DMS53 treated with DMSO at 0.1 percent for 48 hours (cell line): Measurements from ENCODE around the gene LRMDA.
"Not testable (repeated sequence)": the region's sequence is repeated elsewhere in the genome, so short reads cannot be mapped to it uniquely, and the experiment has no call there.

Source experiments
- DNase-seq: peaks from one replicate; lab custom pipeline; 2025; ENCODE audit not compliant: unreplicated experiment; lab: John Stamatoyannopoulos, UW

LRMDA gene

DNA sequence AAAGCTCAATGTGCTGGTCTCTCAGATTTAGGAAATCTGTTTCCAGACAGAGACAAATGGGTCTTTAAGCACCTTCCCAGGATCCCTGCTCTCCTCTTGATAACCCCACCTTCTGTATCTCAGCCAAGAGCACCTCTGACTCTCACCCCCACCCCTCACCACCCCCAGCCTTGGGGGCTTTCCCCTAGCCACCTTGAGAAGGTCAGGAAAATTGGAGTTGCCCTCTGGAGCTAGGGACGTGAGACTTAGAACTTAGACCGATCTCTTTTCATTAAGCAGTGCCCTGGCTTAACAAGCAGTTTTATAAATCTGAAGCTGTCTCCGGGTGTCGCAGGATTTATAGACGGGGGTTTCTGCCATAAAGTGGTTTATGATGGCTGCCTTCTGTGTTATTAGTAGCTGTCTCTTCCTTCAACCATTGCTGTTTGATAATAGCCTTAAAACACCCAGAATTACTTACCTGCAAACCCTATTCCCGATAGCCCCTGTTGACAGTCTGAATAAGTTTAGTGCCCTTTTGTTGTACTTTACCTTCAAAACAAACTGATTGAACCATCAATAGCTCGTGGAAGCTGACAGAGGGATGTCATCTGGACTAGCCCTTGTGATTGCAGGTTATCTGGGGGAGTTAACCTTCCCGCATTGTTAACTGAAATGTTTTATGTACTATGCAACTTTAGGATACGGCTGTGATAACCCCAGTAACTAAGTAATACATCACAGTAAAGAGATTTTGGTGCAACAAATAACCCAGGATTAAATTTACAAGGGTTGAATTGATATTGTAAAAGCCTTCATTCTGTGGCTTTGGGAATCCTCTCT lies 621.5 kb downstream of the LRMDA start:
- DNase-seq, result no peak

DNA sequence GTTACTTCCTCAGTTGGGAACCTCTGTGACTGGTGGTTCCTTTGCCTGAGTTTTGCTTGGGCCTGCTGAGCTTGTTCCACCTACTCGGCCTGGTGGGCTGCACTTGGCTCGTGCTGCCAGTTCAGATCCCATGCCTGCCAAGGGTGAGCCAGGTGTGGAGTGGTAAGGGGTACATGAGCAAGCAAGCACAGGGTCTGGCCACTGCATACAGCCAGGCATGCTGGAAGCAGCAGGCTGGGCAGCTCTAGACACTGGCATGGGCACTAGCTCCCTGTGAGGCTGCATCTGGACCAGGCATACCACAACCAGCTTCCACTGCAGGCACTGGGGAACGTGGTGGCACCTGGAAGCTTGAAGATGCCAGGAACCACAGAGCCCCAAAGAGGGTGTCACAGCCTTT lies 624.0 kb downstream of the LRMDA start:
- DNase-seq, result no peak

DNA sequence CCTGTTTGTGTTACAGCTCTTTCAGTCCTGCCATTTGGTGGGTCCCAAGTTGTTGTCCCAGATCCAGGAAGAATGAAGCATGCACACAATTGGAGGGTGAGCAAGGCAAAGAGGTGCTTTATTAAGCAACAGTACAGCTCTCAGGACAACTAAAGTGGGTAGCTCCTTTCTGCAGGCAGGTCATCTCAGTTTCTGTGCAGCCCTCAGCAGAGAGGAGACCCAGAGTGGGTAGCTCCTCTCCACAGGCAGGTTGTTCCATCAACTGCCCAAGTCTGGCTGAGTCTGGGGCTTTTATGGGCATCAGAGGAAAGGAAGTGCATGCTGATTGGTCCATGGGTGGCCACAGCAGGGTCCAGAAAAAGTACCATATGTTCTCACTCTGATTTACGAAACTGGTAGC lies 624.5 kb downstream of the LRMDA start:
- no peak for DNase-seq

DNA sequence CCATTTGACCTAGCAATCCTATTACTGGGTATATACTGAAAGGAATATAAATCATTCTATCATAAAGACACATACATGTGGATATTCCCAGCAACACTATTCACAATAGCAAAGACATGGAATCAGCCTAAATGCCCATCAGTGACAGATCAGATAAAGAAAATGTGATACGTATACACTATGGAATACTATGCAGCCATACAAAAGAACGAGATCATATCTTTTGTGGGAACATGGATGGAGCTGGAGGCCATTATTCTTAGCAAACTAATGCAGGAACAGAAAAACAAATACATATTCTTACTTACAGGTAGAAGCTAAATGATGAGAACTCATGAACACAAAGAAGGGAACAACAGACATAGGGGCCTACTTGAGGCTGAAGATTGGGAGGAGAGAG lies 629.6 kb downstream of the LRMDA start:
- not testable (repeated sequence) for DNase-seq

DNA sequence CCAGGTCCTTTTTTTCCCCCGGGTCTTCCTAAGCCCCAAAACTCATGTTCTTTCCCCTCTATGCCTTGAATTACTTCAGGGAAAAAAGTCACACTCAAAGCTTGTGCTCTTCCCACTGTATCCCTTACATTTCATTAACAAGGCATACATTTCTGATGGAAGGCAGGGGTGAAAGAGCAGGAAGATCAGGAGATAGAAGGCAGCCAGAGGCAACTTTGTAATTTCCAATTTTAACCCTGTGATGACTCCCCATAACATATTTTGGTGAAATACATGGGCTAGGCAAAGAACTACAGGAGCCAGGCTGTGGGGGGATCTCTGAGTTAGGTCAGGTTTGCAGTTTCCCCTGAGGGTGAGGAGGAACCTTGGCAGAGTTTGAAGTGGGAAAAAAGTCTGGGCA lies 635.0 kb downstream of the LRMDA start:
- DNase-seq, result no peak

DNA sequence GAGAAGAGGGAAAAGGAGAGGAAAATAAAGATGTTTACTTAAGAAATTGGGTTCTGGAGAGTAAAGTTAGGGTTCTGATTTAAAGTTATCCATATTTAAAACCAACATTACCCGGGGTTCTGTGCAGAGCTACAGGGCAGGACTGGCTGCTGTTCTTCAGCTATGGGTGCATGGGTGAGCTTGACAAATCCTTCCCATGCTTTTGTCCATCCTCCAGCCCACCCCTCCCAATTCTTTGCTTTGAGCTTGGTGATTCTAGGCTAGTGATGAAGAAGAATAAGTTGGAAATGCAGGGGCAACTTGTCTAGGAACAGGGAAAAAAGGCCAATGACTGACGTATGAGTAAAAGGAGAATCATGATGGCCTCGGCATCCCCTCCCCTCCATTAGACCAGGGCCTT lies 636.0 kb downstream of the LRMDA start:
- no peak for DNase-seq

DNA sequence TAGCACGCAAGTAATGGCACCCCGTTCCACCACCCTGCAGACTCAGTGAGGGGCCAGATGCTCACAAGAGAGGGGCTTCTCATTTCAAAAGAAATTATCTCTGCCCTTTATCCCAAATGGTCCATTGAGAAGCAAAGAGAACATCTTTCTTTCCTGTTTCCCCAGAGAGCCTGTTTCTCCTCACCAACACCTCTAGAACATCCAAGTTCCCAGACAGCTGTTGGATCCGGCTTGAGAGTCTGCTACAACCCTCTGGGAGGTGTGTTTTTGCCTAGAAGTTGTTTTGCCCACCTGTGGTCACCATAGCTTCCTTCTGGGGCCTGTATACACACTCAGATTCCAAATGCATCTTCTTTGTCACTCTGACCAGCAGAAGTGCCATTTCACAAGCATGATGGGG lies 637.4 kb downstream of the LRMDA start:
- DNase-seq, result no peak

DNA sequence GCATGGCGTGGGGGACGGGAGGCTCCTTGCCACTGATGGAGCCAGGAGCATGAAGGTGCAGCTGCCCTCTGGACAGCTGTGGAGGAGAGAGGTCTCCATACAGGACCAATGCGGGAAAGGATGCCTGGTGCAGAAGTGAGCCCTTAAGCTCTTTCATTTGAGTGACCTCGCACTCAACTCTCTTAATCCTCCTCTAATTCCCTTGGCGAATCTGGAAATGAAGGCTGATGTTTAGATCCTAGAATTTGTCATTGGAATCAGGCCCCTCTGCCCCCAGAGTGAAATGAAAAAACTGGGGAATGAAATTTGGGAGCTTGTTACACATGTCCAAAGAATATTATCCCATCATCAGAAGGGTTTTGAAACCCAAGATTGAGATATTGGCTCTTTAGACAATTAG lies 639.5 kb downstream of the LRMDA start:
- no peak for DNase-seq

DNA sequence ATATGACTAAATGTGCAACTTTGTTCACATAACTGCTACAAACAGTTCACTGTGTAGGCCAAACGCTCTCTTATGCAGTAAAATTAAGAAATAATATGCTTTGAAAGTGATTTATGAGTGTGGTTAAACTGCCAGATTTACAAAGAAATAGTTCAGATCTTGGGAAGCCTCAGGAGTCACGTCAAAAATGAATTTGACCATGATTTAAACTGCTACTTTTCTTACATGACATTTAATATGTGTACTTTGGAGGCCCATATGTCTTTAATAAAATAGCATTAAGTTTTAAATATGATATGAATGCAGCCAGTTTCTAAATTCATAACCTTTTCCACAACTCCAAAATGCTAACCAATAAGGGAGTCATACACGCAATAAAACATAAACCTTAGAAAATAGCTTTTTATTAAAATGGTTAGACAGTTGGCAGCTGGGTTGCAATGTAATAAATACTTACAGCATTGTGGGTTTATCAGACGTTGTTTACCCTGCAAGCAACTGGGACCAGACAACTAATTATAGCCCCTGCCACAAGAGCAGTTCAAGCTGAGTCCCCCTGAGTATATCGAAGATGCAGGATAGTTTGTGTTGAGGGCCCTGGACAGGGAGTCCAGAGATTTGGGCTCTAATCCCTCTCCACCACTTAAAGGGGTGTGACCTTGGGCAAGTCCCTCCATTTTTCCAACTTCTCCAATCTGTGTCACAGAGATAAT lies 640.4 kb downstream of the LRMDA start:
- no peak for DNase-seq

DNA sequence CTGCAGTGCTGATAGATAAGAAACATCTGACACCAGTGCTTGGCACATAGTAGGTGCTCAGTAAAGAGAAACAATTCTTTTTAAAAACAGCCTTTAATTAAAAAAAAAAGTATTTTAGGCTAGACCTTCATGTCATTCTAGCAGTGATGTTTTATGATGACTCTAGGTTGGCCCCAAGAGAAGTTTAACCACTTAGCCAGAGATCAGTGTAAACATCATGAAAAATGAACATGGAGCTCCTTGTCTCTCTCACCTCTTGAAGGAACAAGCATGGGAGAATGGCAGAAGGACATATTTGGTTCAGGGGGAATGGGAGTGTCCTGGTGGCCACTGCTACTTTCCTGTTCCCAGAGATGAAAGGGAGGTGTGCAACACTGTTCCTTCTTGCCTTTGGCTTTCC lies 641.0 kb downstream of the LRMDA start:
- no peak for DNase-seq

DNA sequence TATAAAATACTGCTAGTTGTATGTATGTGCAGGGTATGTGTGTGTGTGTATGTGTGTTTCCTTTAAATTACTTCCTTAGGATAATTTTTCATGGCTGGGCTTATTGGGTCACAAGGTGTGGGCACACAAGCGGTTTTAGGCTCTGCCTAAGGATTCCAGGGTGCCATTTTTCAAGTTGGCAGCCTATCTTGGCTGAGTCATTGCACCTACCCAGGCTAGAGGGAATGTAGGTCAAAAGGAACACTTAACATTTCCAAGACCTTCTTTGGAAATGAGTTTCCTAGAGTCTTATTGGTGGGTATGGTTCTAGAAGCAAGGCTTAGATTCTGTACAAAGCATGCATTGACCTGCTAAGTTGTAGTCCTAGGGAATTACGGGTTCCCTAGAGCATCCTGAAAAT lies 642.1 kb downstream of the LRMDA start:
- DNase-seq, result no peak

DNA sequence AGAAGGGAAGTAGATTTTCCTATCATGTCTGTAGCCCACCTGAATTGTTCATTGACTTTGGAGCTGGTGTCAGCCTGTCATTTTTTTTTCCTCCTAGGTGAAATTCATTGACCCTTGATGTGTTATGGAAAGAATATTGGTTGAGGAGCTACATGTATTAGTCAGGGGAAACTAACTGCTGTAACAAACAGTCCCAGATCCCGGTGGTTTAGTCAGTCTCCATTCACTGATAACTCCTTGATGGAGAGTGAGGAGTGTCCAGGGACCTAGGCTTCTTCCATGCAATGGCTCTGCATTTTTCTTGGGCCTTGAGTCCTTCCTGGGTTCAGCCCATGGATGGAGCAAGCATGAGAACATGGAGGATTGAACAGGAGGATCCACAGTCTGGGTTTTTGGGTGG lies 643.2 kb downstream of the LRMDA start:
- no peak for DNase-seq

DNA sequence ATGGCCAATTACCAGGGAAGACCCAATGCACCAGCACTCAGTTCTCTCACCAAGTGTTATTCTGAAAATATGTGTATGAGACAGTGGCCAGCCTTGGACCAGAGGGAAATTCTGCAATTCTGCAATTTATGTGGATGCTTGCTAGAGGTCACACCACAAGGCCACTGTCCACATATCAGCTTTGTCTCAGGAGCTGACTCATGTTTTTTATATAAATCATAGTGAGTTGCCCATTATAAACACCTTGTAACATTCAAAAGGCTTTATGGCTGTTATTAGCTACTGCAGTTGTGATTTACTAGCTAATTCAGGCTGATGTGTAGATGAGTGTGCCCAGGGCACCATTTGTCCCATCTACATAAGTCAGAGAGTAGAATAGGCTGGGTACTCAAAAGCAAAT lies 649.0 kb downstream of the LRMDA start:
- DNase-seq, result no peak

DNA sequence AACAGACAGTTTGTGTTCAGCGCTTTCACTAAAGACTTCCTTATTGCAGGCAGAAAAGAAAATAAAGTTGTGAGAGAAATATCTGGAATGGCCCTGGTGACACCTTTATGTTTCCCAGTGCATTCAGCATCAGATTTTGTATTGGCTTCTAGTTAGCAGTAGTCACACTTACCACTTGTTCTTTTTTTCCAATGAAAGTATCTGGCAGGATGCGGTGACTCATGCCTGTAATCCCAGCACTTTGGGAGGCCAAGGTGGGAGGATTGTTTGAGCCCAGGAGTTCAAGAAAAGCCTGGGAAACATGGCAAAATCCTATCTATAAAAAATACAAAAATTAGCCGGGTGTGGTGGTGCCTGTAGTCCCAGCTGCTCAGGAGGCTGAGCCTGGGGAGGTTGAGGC lies 649.6 kb downstream of the LRMDA start:
- DNase-seq, result no peak

DNA sequence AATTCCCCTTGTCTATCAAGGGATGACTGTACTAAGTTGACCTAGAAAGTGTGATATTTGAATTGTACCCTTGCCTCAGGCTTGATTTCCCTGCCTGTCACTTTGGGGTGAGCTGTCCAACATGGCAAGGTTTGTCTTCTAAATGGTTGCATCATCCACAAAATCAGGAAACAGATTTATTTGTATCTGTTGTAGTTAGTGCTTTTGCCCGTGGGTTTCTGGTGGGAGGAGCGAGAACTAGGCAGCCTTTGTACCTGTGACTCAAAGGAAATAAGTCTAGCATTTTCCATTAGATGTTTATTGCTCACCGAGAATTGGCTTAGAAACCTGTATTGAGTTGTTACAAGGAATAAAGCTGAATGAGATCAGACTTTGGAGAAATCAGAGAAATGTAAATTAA lies 650.8 kb downstream of the LRMDA start:
- DNase-seq, result no peak

DNA sequence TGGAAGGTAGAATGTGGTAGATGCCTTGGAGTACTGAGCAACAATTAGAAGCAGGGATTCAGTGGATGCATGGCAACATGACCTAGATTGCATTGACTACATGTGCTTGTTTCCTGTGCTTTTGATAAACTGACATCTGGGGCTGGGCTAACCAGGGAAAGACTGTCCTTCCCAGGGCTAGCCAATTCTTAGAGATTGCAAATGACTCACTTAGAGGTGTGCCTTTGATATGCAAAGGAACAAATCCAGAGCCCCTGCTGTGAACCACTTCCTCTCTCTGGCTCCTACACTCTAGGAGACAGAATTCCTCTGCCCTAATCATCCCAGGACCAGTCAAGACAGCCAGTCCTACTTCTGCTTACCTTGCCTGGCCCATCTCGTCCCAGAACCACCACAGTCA lies 651.5 kb downstream of the LRMDA start:
- no peak for DNase-seq

DNA sequence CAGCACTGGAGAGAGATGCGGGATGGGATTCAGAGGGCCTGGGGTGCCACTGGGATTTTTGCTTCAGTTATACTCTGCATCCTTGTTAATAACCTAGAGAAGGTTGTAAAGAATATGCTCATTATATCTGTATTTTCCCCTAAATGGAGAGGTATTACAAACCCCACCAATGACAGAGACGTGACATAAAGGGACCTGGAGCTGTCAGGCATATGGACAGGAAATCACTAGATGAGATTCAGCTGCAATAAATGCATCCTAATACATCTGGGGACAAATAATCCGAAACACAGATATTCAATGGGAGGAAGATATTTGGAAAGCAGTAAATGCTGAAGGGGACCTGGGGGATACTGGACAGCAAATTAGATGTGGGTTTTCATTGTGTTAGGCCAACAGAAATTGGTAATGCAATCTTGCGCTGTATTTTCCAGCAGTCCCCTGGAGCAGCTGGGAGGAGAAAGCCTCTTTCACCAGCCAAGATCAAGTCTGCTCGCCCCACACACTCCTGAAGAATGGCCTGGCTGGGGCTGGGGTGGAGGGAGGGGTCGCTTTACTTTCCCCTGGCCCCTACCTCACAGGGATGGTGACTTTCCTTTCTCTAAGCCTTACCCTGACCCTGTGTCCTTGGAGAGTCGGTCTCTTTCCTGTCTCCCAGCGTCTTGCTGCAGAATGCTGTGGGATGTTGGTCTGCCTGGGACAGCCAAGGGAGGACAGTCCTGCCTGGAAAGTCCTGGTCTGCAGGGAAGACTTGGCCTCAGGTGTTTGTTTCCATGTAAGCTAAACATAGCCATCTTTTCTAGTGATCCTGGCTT lies 653.8 kb downstream of the LRMDA start:
- no peak for DNase-seq

DNA sequence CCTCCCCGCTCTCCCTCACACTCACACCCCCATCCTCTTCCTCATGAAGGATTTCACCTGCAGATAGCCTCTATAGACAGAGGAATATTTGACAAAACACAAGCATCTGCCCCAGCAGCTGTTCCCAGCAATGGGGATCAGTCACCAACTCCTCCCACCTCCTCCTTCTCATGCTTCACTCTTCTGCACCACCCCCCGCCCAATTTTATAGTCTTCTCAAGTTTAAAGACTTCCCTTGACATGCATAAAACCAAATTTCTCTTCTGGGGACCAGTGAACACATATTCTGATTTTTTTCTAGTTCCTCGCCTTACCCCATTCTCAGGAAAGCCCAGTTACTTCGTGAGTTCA lies 654.4 kb downstream of the LRMDA start:
- no peak for DNase-seq

DNA sequence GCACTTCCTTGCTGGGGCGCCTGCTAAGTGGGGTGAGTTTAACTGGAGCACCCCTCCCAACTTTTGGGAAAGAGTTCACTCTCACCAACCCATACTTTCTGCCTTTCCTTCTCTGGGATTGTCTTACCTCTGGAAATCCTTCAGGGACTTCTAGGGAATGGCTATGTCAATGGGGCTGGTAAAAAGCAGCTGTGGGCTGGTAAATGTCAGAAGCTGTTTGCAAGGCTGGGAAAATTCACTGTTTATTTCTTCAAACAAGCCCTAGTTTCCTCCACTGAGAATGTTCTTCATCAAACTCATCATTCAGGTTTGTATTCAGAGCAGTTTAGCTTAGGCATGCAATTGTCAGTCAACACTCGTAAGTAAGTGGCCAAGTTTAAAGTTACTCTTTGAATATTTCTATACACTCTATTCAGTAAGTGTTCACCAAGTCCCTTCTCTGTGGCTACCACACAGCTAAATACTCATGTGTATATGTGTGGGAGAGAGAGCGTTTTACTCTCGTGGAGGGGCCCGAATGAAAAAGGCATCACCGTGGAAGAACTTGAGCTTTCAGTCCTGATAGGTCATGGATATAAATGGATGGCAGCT lies 654.8 kb downstream of the LRMDA start:
- no peak for DNase-seq

DNA sequence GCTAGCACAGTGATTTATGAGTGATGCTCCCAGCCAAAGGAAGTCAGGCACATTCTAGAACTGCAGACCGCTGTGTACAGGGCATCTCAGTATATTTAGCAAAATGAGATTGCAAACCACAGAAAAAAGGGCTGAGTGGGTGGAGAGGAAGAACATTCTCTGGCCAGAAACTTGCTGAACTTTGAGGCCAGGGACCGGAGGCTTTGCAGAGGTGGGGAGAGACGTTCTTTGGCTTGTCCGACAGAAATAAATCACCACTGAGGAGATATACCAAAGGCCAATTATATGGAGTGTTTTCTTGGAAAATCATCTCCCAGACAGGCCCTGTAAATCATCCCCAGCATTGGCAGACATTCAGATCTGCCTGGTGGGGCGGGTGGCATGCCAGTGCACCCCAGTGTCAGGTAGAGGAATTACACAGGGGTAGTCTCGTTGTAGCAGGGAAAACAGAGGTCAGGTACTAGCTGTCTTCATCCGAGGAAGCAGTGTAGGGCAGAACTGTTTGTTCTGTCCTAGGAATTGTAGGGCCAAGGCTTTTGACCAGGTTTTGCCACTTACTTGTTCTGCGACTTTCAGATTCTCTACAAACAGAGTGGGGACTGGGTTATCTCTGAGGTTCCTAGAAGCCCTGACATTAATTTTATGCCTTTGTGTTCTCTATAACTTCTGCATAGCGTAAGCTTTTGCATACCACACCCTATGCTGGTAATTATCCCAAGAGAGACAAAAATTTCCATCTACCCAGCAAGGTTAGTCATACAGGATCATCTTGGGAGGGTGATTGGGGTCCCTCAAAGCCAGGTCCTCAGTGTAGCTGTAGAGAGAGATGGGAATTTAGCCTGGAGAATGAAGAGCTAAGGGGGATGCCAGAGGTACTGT lies 655.6 kb downstream of the LRMDA start:
- DNase-seq, result peak; percentile 17

DNA sequence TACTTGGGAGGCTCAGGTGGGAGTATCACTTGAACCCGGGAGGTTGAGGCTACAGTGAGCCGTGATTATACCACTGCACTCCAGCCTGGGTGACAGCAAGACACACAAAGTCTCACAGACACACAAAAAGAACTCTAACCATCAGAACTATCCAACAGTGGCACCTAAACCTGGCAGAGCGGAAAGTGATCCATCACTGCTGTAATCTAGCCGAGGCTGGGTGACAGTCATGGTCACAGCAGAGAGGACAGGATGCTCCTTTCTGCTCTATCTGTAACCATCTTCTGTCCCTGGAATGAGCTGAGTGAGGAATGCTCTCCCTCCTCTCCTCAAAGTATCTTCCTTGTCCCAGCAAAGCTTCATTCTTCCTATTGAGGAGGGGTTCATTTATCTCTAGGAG lies 656.6 kb downstream of the LRMDA start:
- DNase-seq, result no peak
